ENCODE measurements around the gene OOSP4A. TPM values are rescaled to one million over a fixed set of nuclear protein-coding genes. Genes with fewer than 3 reads are reported as not detected.

Gene OOSP4A
- total and polyA plus RNA-seq, 2 experiments from 2014 or later, result not detected

DNA sequence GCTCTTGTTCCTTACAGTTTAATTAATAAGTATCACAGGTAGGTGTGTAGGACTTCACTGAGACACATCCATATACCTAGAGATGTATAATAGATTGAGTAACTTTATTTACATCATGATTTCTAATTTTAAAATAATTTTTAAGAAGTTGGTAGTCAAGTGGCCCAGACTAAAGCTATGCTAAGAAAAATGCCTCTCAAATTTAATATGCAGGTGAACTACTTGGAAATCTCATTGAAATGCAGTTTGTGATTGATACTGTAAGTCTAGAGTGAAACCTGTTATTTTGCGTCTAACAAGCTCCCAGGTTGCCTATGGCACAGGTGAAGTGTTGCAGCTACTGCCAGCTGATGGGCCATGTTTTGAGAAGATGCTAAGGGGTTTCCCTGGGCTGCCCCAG lies 53.0 kb downstream of the OOSP4A start, which contains the start of gene OOSP4B:
Gene OOSP4B, plus strand, starts transcription at position 301 of the 400 bp plus-strand sequence.
- TF ChIP-seq EZH2 (IDR thresholded peaks at IDR 0.05; ENCODE audit: insufficient read depth, poor library complexity, severe bottlenecking) (no peak), EZH2phosphoT487 (IDR thresholded peaks at IDR 0.05; ENCODE audit: insufficient read depth, low read depth) (no peak)
- H3K4me1 ChIP-seq (ENCODE audit: insufficient read depth), result no peaks in the 10 kb centered on the region
- H3K4me2 ChIP-seq (ENCODE audit: unreplicated experiment), result no peak within 1 kb of the TSS
- H2AFZ ChIP-seq, result no peak within 1 kb of the TSS
- no peaks in the 10 kb centered on the region for H3K27me3 ChIP-seq (replicated peaks; ENCODE audit: insufficient read depth)
- 35 to 50% methylated on average over 1 of the region's 1 CpG for WGBS, 2 experiments (ENCODE audit: low coverage in 1 of 2, low lambda C conversion rate in 2 of 2, missing lambda C conversion rate in 2 of 2)
- no peak for DNase-seq
- no peak within 1 kb of the TSS for H3K9ac ChIP-seq
- H3K9me3 ChIP-seq (ENCODE audit: low read depth), result no peaks in the 10 kb centered on the region
- in situ Hi-C loops (cut with MboI), result no loop called here
- no peaks in the 10 kb centered on the region for H3F3A ChIP-seq (ENCODE audit: insufficient read depth)
- H4K20me1 ChIP-seq (ENCODE audit: insufficient read depth), result no peaks in the 10 kb centered on the region
- no peaks in the 10 kb centered on the region for H3K9me2 ChIP-seq (ENCODE audit: insufficient read depth)
- no peak within 1 kb of the TSS for H3K27ac ChIP-seq
- no peaks in the 10 kb centered on the region for H3K79me2 ChIP-seq (ENCODE audit: insufficient read depth)
- no peak within 1 kb of the TSS for H3K4me3 ChIP-seq
- H3K36me3 ChIP-seq (ENCODE audit: low read depth), result no peaks in the 10 kb centered on the region

GRCh38 chr11:60018058-60018457 lies 54.2 kb downstream of the OOSP4A start:
- no peak for DNase-seq
- Histone ChIP-seq H3K79me2 (ENCODE audit: insufficient read depth) (no peaks in the 10 kb centered on the region), H3K9ac (no peak overlapping the region), H3K27me3 (replicated peaks; ENCODE audit: insufficient read depth) (no peaks in the 10 kb centered on the region), H3F3A (ENCODE audit: insufficient read depth) (no peaks in the 10 kb centered on the region), H3K9me2 (ENCODE audit: insufficient read depth) (no peaks in the 10 kb centered on the region), H3K4me3 (no peak overlapping the region), H3K4me2 (ENCODE audit: unreplicated experiment) (no peak overlapping the region), H3K9me3 (ENCODE audit: low read depth) (no peaks in the 10 kb centered on the region), H2AFZ (no peak overlapping the region), H3K27ac (no peak overlapping the region), H4K20me1 (ENCODE audit: insufficient read depth) (no peaks in the 10 kb centered on the region), H3K36me3 (ENCODE audit: low read depth) (no peaks in the 10 kb centered on the region), H3K4me1 (ENCODE audit: insufficient read depth) (no peaks in the 10 kb centered on the region)
- in situ Hi-C loops (cut with MboI), result no loop called here
- no peak for TF ChIP-seq EZH2 (IDR thresholded peaks at IDR 0.05; ENCODE audit: insufficient read depth, poor library complexity, severe bottlenecking)
- TF ChIP-seq EZH2phosphoT487 (IDR thresholded peaks at IDR 0.05; ENCODE audit: insufficient read depth, low read depth), result no peak
- 23% methylated on average over 8 of the region's 8 CpGs for WGBS, 2 experiments (ENCODE audit: low coverage in 1 of 2, low lambda C conversion rate in 2 of 2, missing lambda C conversion rate in 2 of 2)

Other genes with a start within 250 kb of the OOSP4A start
- gene STX3, start 208.7 kb upstream of the OOSP4A start, total RNA-seq (2014; rRNA removed; shearing (Covaris generic)), result 9.3 and 10.5 TPM in 2 replicates
- gene STX3, start 208.7 kb upstream of the OOSP4A start, polyA plus RNA-seq (2016; fragmentation: Nextera tagmentation; extraction: Ambion mirVana), result 5.6 and 6.3 TPM in 2 replicates
- gene MRPL16, start 153.3 kb upstream of the OOSP4A start, total RNA-seq (2014; rRNA removed; shearing (Covaris generic)), result 43.6 and 49.3 TPM in 2 replicates
- 65.1 and 67.4 TPM in 2 replicates for gene MRPL16, start 153.3 kb upstream of the OOSP4A start, polyA plus RNA-seq (2016; fragmentation: Nextera tagmentation; extraction: Ambion mirVana)
- gene CBLIF, start 118.5 kb upstream of the OOSP4A start, total RNA-seq (2014; rRNA removed; shearing (Covaris generic)), result not detected in 2 replicates
- gene CBLIF, start 118.5 kb upstream of the OOSP4A start, polyA plus RNA-seq (2016; fragmentation: Nextera tagmentation; extraction: Ambion mirVana), result not detected in 2 replicates
- gene TCN1, start 97.5 kb upstream of the OOSP4A start, total RNA-seq (2014; rRNA removed; shearing (Covaris generic)), result not detected in 2 replicates
- not detected in 2 replicates for gene TCN1, start 97.5 kb upstream of the OOSP4A start, polyA plus RNA-seq (2016; fragmentation: Nextera tagmentation; extraction: Ambion mirVana)
- not detected in 2 replicates for gene OOSP3, start 85.3 kb upstream of the OOSP4A start, total RNA-seq (2014; rRNA removed; shearing (Covaris generic))
- not detected in 2 replicates for gene OOSP3, start 85.3 kb upstream of the OOSP4A start, polyA plus RNA-seq (2016; fragmentation: Nextera tagmentation; extraction: Ambion mirVana)
- not detected in 2 replicates for gene OOSP1, start 25.6 kb upstream of the OOSP4A start, total RNA-seq (2014; rRNA removed; shearing (Covaris generic))
- not detected in 2 replicates for gene OOSP1, start 25.6 kb upstream of the OOSP4A start, polyA plus RNA-seq (2016; fragmentation: Nextera tagmentation; extraction: Ambion mirVana)
- not detected in 2 replicates for gene OOSP4B, start 53.1 kb downstream of the OOSP4A start, total RNA-seq (2014; rRNA removed; shearing (Covaris generic))
- not detected in 2 replicates for gene OOSP4B, start 53.1 kb downstream of the OOSP4A start, polyA plus RNA-seq (2016; fragmentation: Nextera tagmentation; extraction: Ambion mirVana)
- gene OOSP2, start 76.4 kb downstream of the OOSP4A start, total RNA-seq (2014; rRNA removed; shearing (Covaris generic)), result not detected in 2 replicates
- not detected in 2 replicates for gene OOSP2, start 76.4 kb downstream of the OOSP4A start, polyA plus RNA-seq (2016; fragmentation: Nextera tagmentation; extraction: Ambion mirVana)
- not detected in 2 replicates for gene MS4A3, start 92.6 kb downstream of the OOSP4A start, total RNA-seq (2014; rRNA removed; shearing (Covaris generic))
- gene MS4A3, start 92.6 kb downstream of the OOSP4A start, polyA plus RNA-seq (2016; fragmentation: Nextera tagmentation; extraction: Ambion mirVana), result not detected in 2 replicates
- not detected in 2 replicates for gene MS4A2, start 124.6 kb downstream of the OOSP4A start, total RNA-seq (2014; rRNA removed; shearing (Covaris generic))
- not detected in 2 replicates for gene MS4A2, start 124.6 kb downstream of the OOSP4A start, polyA plus RNA-seq (2016; fragmentation: Nextera tagmentation; extraction: Ambion mirVana)
- not detected in 2 replicates for gene MS4A6A, start 219.1 kb downstream of the OOSP4A start, total RNA-seq (2014; rRNA removed; shearing (Covaris generic))
- not detected in 2 replicates for gene MS4A6A, start 219.1 kb downstream of the OOSP4A start, polyA plus RNA-seq (2016; fragmentation: Nextera tagmentation; extraction: Ambion mirVana)